Colon (tissue), 2 donors: Measurements from ENCODE around the gene CSGALNACT2.
"Not testable (repeated sequence)": the region's sequence is repeated elsewhere in the genome, so short reads cannot be mapped to it uniquely, and the experiment has no call there.

Source experiments
- FAIRE-seq: peaks from 2 replicates; lab custom pipeline; 2012; peaks lifted over from hg19 to GRCh38; lab: Jason Lieb, UNC
- donor health status: control.
- donor health status: control.

The CSGALNACT2 gene

DNA sequence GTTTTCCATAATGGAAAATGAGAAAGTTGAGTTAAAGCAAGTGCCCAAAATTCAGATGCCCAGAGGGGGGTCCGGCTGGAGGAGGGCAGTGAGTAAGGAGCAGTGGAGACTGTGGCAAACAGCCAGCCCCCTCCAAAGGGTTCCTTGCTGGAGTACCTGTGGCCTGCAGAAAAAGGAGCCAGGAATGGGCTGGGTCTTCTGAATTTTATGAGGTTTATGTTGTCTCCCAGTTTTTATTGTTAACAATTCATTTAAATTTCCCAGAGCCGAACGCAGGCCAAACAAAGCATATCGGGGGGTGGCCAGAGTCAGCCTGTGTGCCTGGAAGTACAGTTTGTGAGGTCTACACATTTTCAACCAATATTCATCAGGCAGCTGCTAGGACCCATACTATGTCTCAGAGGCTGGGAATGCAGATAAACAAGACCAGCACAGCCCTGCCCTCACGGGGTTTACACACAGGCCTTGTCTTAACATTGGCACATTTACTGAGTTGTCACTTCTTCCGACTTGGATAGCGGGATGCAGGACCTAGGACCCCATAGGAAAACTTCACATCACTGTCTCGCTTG is 12.9 kb upstream of the CSGALNACT2 start:
- FAIRE-seq = no peak

GRCh38 chr10:43125881-43126731 is 12.1 kb upstream of the CSGALNACT2 start:
- FAIRE-seq = no peak

GRCh38 chr10:43126759-43127424 is 11.4 kb upstream of the CSGALNACT2 start:
- FAIRE-seq = no peak

DNA sequence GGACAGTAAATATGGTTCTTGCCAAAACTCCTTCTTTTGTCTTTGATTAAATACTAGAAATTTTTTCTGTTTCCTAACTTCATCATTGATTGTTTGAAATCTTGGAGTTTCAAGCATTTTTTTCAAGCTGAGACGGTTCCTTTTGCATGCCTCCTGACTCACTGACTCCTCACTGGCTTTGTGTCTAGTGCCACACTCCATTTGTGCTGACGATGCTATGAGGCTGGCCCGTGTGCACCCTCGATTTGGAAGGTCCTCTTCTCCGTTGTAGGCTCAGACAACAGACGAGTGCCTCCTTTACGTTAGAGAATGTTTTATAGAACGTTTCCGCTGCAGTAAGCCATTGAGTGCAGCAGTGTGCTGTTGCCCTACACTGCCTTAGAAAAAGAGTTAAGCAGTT is 10.8 kb upstream of the CSGALNACT2 start:
- FAIRE-seq = no peak

DNA sequence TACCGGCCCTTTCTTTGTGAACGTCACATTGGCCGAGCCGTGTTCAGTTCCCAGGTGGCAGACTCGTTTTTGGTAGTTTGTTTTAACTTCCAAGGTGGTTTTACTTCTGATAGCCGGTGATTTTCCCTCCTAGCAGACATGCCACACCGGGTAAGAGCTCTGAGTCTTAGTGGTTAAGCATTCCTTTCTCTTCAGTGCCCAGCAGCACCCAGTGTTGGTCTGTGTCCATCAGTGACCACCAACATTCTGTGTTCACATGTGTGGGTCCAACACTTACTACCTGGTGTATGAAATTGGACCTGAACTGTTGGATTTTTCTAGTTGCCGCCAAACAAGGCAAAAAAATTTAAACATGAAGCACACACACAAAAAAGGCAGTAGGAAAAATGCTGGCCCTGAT is 9.9 kb upstream of the CSGALNACT2 start:
- FAIRE-seq = no peak

DNA sequence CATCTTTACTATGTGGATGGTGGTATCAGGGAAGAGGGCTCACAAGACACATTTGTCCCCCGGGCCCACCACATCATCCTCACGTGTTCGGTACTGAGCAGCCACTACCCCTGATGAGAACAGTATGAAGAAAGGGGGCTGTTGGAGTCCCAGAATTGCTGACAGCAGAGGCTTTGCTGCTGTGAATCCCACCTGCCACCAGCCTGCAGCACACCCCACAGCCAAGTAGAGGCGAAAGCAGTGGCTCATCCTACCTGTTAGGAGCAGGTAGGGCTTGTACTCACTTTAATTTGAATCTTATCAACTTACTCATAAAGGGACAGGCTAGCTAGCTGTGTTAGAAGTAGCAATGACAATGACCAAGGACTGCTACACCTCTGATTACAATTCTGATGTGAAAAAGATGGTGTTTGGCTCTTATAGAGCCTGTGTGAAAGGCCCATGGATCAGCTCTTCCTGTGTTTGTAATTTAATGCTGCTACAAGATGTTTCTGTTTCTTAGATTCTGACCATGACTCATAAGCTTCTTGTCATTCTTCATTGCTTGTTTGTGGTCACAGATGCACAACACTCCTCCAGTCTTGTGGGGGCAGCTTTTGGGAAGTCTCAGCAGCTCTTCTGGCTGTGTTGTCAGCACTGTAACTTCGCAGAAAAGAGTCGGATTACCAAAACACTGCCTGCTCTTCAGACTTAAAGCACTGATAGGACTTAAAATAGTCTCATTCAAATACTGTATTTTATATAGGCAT is 9.1 kb upstream of the CSGALNACT2 start:
- FAIRE-seq = no peak

DNA sequence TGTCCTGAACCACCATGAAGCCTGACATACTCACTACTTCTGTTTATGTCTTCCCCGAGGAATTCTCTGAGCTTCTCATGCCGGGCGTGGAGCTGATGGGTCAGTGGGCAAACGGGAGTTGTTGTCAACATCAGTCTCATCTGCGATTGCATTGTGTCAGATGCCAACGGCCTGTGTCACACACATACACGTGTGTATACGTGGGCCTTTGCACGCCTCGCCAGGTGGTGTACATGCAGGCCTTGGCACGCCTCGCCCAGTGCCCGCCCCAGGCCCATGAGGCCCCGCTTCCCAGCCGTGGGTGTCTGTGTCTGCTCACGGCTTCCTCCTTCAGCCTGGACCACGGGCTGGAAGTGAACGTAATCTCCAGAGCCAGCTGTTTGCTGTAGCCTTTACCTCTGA is 7.5 kb upstream of the CSGALNACT2 start:
- no peak for FAIRE-seq

DNA sequence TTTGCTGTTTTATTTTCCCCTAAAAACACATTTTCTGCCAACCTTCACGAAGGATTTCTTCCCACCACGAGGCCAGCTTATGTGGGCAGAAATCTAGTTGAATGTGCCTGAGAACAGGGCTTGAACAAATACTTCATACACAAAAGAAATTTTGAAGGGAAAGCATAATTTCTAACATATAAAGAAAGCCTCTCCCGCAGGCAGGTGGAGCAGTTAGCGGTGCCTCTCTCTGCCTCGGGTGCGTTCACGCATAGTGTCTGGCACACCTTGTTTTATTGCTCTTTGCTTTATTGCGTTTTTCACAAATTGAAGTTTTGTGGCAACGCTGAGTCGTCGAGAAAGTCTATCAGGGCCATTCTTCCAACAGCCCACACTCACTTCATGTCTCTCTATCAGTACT is 7.0 kb upstream of the CSGALNACT2 start:
- FAIRE-seq = no peak

GRCh38 chr10:43131906-43132305 is 6.3 kb upstream of the CSGALNACT2 start:
- no peak for FAIRE-seq

DNA sequence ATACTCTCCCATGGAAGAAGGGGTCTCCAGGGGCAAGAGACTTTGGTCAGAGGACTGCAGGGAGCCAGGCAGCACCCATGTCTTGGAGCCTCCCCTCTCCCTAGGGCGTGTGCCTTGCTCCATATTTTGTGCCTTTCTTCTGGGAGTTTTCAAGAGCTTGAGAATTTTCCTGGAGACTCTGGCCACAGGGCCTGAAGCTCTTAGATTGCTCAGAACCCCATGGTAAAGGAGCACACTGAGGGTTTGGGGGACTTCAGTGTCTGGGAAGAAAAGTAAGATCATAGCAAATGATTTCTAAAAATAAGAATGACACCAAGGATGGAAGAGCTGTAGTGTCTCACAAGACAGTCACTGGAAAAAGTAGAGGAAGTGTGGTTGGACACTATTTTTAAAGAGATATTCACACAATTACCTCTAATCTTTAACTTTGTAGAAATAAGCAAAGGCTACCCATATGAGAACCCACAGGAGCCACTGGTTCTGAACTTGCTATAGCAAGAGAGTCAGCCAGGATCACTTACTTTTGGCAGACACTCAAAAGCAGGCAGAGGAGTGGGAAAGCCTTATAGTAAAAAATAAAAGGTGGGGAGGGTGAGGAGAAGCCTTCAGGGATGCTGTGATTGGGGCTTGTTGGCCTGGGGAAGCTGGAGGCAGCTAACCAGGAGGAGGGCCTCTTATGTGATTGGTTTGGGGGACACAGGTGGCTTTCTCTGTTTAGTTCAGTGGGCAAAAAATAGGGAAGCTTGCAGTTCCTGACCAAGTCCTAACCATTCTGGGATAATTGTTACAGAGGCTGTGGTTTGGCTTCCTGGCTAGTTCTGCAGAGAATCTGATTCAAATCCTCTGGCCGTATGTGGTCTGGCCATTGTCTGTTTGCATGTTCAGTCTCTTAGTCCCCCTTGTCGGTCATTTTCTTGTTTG is 5.1 kb upstream of the CSGALNACT2 start:
- no peak for FAIRE-seq

DNA sequence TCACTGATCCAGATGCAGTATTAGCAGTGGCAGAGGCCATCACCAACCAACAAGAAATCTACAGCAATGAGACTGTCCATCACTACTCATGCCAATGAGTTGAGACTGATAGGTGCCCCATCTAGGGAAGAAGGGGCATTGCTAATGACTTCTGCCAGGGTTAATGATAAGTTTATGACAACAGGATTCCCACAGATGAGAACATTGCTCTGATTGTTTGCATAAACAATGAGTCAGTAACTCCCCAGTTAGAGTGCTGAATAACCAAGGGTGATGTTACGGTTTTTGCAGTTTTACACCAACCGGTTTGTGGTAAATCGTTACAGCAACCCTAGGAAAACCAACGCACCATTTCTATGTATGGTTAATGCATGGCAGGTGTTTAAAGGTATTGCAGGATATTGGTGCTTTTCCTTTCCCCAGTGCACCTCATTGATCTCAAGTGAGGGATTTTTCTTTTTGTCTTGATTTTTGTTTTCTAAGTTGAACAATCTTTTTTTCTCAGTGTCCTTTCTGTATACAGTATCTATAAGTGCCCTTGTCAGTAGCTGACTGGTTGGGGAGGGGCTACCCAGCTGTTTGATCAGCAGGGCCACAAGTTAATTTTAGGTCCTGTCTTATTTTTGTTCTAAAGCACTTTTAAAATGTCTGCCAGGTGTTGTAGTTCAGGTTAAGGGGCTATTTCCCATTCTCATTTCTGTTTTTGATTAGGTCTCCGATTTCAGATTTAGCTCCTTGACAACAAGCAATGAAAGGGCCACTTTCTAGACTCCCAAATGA is 3.9 kb upstream of the CSGALNACT2 start:
- FAIRE-seq = no peak

DNA sequence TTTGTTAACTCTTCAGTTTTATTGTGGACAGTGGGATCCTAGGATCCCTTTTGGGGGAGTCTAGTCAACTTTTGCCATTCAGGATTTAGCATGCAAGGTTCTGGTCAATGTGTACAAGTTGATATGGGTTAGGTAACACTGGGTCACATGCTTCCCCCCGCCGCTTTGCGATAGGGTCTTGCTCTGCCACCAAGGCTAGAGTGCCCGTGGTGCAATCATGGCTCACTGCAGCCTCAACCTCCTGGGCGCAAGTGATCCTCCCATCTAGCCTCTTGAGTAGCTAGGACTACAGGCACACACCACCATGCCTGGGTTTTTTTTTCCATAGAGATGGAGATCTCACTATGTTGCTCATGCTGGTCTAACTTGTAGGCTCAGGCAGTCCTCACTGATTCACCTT is 3.2 kb upstream of the CSGALNACT2 start:
- FAIRE-seq = no peak

DNA sequence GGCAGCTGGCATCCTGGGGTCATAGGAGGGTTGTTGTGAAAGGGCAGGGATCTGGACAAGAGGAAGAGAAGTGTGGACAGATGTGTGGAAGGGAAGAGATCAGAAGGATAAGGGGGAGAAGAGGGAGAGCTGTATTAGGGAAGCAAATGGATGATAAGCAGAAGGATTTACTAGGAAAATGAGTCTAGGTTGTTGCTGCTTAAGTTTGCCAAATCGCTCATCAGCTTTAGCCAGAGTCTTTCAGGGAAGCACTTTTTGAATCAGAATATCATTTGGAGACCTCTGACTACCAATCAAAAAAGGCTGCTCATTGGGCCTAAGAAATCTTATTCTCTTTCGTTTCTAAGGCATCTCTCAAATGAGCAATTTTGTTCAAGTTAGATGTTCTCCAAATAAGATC is 2.6 kb upstream of the CSGALNACT2 start:
- no peak for FAIRE-seq

GRCh38 chr10:43136432-43136831 is 1.8 kb upstream of the CSGALNACT2 start:
- FAIRE-seq = no peak

- no peak for FAIRE-seq
Observed at GRCh38 chr10:43136995-43137716, 1.1 kb upstream of the CSGALNACT2 start.

- no peak for FAIRE-seq
Observed at GRCh38 chr10:43137717-43138020, 576 bp upstream of the CSGALNACT2 start.

- FAIRE-seq = no peak
Observed at GRCh38 chr10:43138757-43139241, 554 bp downstream of the CSGALNACT2 start.

DNA sequence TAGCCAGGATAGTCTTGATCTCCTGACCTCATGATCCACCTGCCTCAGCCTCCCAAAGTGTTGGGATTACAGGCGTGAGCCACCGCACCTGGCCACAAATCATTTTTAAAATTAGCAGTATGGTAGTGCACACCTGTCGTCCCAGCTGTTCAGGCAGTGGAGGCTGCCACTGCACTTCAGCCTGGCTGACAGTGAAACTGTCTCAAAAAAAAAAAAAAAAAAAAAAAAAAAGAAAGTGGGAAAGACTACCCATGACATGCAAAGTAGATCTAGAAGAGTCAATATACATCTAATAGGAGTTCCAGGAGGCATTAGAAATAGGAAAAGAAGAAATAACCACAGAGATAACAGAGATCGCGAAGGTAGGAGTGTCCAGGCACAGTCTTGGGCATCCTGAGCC is 3.2 kb downstream of the CSGALNACT2 start:
- no peak for FAIRE-seq

DNA sequence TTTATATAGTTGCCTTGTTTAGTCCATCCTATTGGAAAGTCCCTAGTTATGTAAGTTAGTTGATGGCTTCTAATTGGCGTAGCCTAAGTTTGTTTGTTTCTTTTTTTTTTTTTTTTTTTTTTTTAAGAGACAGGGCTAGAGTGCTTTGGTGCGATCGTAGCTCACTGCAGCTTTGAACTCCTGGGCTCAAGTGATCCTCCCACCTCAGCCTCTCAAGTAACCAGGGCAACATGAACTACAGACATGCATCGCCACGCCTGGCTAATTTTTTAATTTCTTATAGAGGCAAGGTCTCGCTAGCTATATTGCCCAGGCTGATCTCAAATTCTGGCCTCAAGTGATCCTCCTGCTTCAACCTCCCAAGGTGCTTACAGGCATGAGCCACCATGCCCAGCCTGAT is 7.1 kb downstream of the CSGALNACT2 start:
- no peak for FAIRE-seq

GRCh38 chr10:43145936-43146335 is 7.7 kb downstream of the CSGALNACT2 start:
- FAIRE-seq = not testable (repeated sequence)
